Neuronal stem cell (in vitro differentiated cells): ENCODE results near the gene MZT2A.
"Not testable (repeated sequence)": the region's sequence is repeated elsewhere in the genome, so short reads cannot be mapped to it uniquely, and the experiment has no call there.

Experiments
- DNase-seq: peaks from one replicate; pipeline ENCODE4 v3.0.0-alpha.2; 2013; ENCODE audit warnings: low spot score
- H2AFZ ChIP-seq: one replicate; pipeline ENCODE4 v1.6.1; 2013; ENCODE audit warnings: mild to moderate bottlenecking, low read length, inconsistent platforms
- H2AK5ac ChIP-seq: 2 replicates; pipeline ENCODE4 v1.6.1; 2013; ENCODE audit warnings: low read depth, mild to moderate bottlenecking, inconsistent platforms, low read length, moderate library complexity, mixed read lengths
- H2BK120ac ChIP-seq: 2 replicates; pipeline ENCODE4 v1.6.1; 2013; ENCODE audit warnings: low read depth, mild to moderate bottlenecking, inconsistent platforms, low read length, moderate library complexity, mixed read lengths
- H2BK12ac ChIP-seq: one replicate; pipeline ENCODE4 v1.6.1; 2013; ENCODE audit warnings: low read length, inconsistent platforms
- H2BK15ac ChIP-seq: 2 replicates; pipeline ENCODE4 v1.6.1; 2013; ENCODE audit warnings: mild to moderate bottlenecking, low read length, inconsistent platforms, mixed read lengths
- H2BK5ac ChIP-seq: one replicate; pipeline ENCODE4 v1.6.1; 2013; ENCODE audit warnings: inconsistent platforms, mild to moderate bottlenecking, low read length, moderate library complexity
- H3K14ac ChIP-seq: one replicate; pipeline ENCODE4 v1.6.1; 2013; ENCODE audit warnings: low read length, inconsistent platforms
- H3K18ac ChIP-seq: 2 replicates; pipeline ENCODE4 v1.6.1; 2013; ENCODE audit warnings: low read length, inconsistent platforms
- H3K23ac ChIP-seq: 2 replicates; pipeline ENCODE4 v1.6.1; 2013; ENCODE audit warnings: low read depth, mild to moderate bottlenecking, mixed read lengths, low read length, inconsistent platforms; ENCODE audit not compliant: poor library complexity
- H3K27ac ChIP-seq: replicated peaks from 3 replicates; pipeline ENCODE4 v1.5.1; 2013; ENCODE audit warnings: low read length, inconsistent platforms
- H3K27me3 ChIP-seq, 3 experiments: 2 replicates each; pipeline ENCODE4 v1.6.1; 2013; ENCODE audit warnings: low read length in 3 of 3, mild to moderate bottlenecking in 2 of 3, inconsistent platforms in 1 of 3, low read depth in 1 of 3, mixed read lengths in 1 of 3, moderate library complexity in 1 of 3; ENCODE audit not compliant: control insufficient read depth in 3 of 3, insufficient read depth in 3 of 3
- H3K36me3 ChIP-seq, 2 donors: replicated peaks in 1 of 2; 2 replicates each; pipeline ENCODE4 v1.6.1; 2013; ENCODE audit warnings: low read length in 2 of 2; ENCODE audit not compliant: control insufficient read depth in 2 of 2, insufficient read depth in 2 of 2
- H3K4ac ChIP-seq: 2 replicates; pipeline ENCODE4 v1.6.1; 2013; ENCODE audit warnings: inconsistent platforms, mild to moderate bottlenecking, low read length, moderate library complexity
- H3K4me1 ChIP-seq, 2 donors: 1 replicate in 1 of 2; 2 replicates in 1 of 2; pipeline ENCODE4 v1.6.1; 2013; ENCODE audit warnings: low read length in 2 of 2, low read depth in 1 of 2; ENCODE audit not compliant: control insufficient read depth in 2 of 2, insufficient read depth in 1 of 2
- H3K4me2 ChIP-seq: one replicate; pipeline ENCODE4 v1.6.1; 2013; ENCODE audit warnings: mild to moderate bottlenecking, low read length, inconsistent platforms; ENCODE audit not compliant: insufficient read depth, poor library complexity, severe bottlenecking
- H3K4me3 ChIP-seq, 2 donors: 2 replicates each; pipeline ENCODE4 v1.5.1; 2013; ENCODE audit warnings: low read length in 2 of 2, mild to moderate bottlenecking in 2 of 2, inconsistent platforms in 1 of 2, moderate library complexity in 1 of 2
- H3K79me1 ChIP-seq: one replicate; pipeline ENCODE4 v1.6.1; 2013; ENCODE audit warnings: low read depth, mild to moderate bottlenecking, inconsistent platforms, low read length, moderate library complexity
- H3K9ac ChIP-seq: one replicate; pipeline ENCODE4 v1.6.1; 2013; ENCODE audit warnings: mild to moderate bottlenecking, low read depth, low read length, inconsistent platforms; ENCODE audit not compliant: poor library complexity
- H3K9me3 ChIP-seq, 2 donors: replicated peaks in 1 of 2; 2 replicates each; pipeline versions ENCODE3 to v1.6.1; 2013; ENCODE audit warnings: low read length in 2 of 2, mild to moderate bottlenecking in 2 of 2, inconsistent platforms in 1 of 2, low read depth in 1 of 2, mixed read lengths in 1 of 2, moderate library complexity in 1 of 2; ENCODE audit not compliant: control insufficient read depth in 2 of 2, insufficient read depth in 1 of 2
- H4K8ac ChIP-seq: one replicate; pipeline ENCODE4 v1.6.1; 2013; ENCODE audit warnings: low read depth, mild to moderate bottlenecking, inconsistent platforms, low read length, moderate library complexity
- H4K91ac ChIP-seq: one replicate; pipeline ENCODE4 v1.6.1; 2013; ENCODE audit warnings: low read length, low read depth, mild to moderate bottlenecking, inconsistent platforms; ENCODE audit not compliant: poor library complexity
- WGBS, 2 donors: extraction: QIAGEN DNeasy Blood & Tissue Kit; methylation state at CpG; one replicate each; pipeline ENCODE4 v1.1.7; 2013; ENCODE audit warnings: missing lambda C conversion rate in 2 of 2, mixed read lengths in 1 of 2; ENCODE audit not compliant: insufficient read length in 2 of 2, insufficient replicate concordance in 1 of 2; ENCODE audit errors: extremely low coverage in 2 of 2; 5-methylcytosine and 5-hydroxymethylcytosine counted together

The MZT2A gene

GRCh38 chr2:131492418-131493198 lies 411 bp upstream of the MZT2A start:
- peak overlapping the region; percentile 99 for H3K18ac ChIP-seq
- H2BK120ac ChIP-seq, result no peak overlapping the region
- no peaks in the 10 kb centered on the region for H3K9me3 ChIP-seq
- H3K23ac ChIP-seq, result peak overlapping the region; percentile 91
- peaks cover 0 to 25% of the 10 kb centered on the region in 2 donors for H3K36me3 ChIP-seq
- peak overlapping the region; percentile 46 for H2BK12ac ChIP-seq
- H3K4me3 ChIP-seq, result peak overlapping the region; percentile 93 to 96
- peak; percentile 92 for DNase-seq
- H3K79me1 ChIP-seq, result peaks cover 12% of the 10 kb centered on the region
- WGBS, 2 donors, result no CpG with 5 or more reads among the region's 79 CpGs
- H3K27ac ChIP-seq, result peak overlapping the region; percentile 91
- peak overlapping the region; percentile 96 for H3K9ac ChIP-seq
- H4K8ac ChIP-seq, result peak overlapping the region; percentile 92
- H2AK5ac ChIP-seq, result peak overlapping the region; percentile 79
- H3K27me3 ChIP-seq, result no peaks in the 10 kb centered on the region
- peak overlapping the region; percentile 75 for H2BK15ac ChIP-seq
- H3K4me2 ChIP-seq, result peak overlapping the region; percentile 93
- H2BK5ac ChIP-seq, result peak overlapping the region; percentile 75
- H3K4ac ChIP-seq, result peak overlapping the region; percentile 93
- H3K4me1 ChIP-seq, result peaks cover 12 to 14% of the 10 kb centered on the region in 2 donors
- H2AFZ ChIP-seq, result peak overlapping the region; percentile 100
- H4K91ac ChIP-seq, result peak overlapping the region; percentile 53
- peak overlapping the region; percentile 75 for H3K14ac ChIP-seq

- H2BK120ac ChIP-seq, H4K91ac ChIP-seq, H3K23ac ChIP-seq, H2BK15ac ChIP-seq, H2BK5ac ChIP-seq, H3K14ac ChIP-seq, H3K27ac ChIP-seq, H3K27me3 ChIP-seq, H3K9me3 ChIP-seq, H2BK12ac ChIP-seq, H3K18ac ChIP-seq, H4K8ac ChIP-seq, DNase-seq, H3K4ac ChIP-seq: not testable (repeated sequence)
- peak overlapping the region; percentile 49 to 76 for H3K4me3 ChIP-seq
- H3K79me1 ChIP-seq, result peaks cover 12% of the 10 kb centered on the region
- peak overlapping the region; percentile 81 for H3K9ac ChIP-seq
- H2AFZ ChIP-seq, result peak overlapping the region; percentile 100
- H3K4me1 ChIP-seq, result peaks cover 12 to 14% of the 10 kb centered on the region in 2 donors
- peaks cover 0 to 19% of the 10 kb centered on the region in 2 donors for H3K36me3 ChIP-seq
- no CpG with 5 or more reads among the region's 22 CpGs for WGBS, 2 donors
- H2AK5ac ChIP-seq, result peak overlapping the region; percentile 56
- H3K4me2 ChIP-seq, result peak overlapping the region; percentile 31
Observed at GRCh38 chr2:131491469-131491836, 744 bp downstream of the MZT2A start.

GRCh38 chr2:131490616-131491468 lies 1.4 kb downstream of the MZT2A start:
- H2AFZ ChIP-seq, result peak overlapping the region; percentile 100
- peak overlapping the region; percentile 60 for H2AK5ac ChIP-seq
- H3K4me3 ChIP-seq, result peak overlapping the region; percentile 49 to 76
- H2BK120ac ChIP-seq, H4K91ac ChIP-seq, DNase-seq, H2BK12ac ChIP-seq, H2BK15ac ChIP-seq, H3K4ac ChIP-seq, H3K27me3 ChIP-seq, H3K9me3 ChIP-seq: not testable (repeated sequence)
- H3K9ac ChIP-seq, result peak overlapping the region; percentile 79
- peak overlapping the region; percentile 33 for H3K4me2 ChIP-seq
- H3K4me1 ChIP-seq, result peaks cover 12 to 14% of the 10 kb centered on the region in 2 donors
- H2BK5ac ChIP-seq, result peak overlapping the region; percentile 87
- H3K14ac ChIP-seq, result peak overlapping the region; percentile 94
- WGBS, 2 donors, result no CpG with 5 or more reads among the region's 20 CpGs
- peaks cover 14% of the 10 kb centered on the region for H3K79me1 ChIP-seq
- peak overlapping the region; percentile 76 for H3K18ac ChIP-seq
- H4K8ac ChIP-seq, result peak overlapping the region; percentile 43
- H3K27ac ChIP-seq, result peak overlapping the region; percentile 59
- H3K23ac ChIP-seq, result peak overlapping the region; percentile 55
- H3K36me3 ChIP-seq, result peaks cover 0 to 19% of the 10 kb centered on the region in 2 donors
